ENCODE data around the gene ARID1B.

DNA sequence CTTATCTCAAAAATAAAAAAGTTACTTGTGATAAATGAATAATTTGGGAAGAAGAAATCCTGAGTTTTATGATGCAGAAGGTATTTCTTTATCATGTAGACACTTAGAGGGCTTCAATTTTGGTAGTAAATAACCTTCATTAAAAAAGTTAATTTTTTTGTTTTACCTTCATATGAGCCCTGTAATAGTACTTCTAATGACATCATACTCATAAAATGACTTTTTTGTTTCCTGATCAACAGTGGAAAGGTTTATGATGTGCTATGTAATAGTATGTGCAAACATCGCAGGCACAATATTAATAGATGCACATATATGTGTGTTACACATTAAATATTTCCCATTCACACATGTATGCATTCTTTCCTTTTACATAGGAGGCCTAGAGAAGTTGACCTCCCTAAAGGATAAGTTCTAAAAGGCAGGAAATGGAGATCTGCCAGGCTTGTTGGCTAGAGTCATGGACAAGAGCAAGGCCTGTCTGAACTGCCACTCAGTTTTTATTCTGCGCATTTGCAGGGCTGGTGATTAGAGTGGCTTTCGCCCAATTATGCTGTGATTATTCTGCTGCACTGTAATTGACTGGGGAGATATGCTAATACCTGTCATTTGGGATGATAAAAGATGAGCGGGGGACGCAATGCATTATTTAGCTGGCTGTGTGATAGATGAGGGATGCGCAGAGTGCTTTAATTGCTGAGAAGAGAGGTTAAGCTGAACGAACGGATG lies 273.5 kb downstream of the ARID1B start:
- TF ChIP-seq, protein P1, sequence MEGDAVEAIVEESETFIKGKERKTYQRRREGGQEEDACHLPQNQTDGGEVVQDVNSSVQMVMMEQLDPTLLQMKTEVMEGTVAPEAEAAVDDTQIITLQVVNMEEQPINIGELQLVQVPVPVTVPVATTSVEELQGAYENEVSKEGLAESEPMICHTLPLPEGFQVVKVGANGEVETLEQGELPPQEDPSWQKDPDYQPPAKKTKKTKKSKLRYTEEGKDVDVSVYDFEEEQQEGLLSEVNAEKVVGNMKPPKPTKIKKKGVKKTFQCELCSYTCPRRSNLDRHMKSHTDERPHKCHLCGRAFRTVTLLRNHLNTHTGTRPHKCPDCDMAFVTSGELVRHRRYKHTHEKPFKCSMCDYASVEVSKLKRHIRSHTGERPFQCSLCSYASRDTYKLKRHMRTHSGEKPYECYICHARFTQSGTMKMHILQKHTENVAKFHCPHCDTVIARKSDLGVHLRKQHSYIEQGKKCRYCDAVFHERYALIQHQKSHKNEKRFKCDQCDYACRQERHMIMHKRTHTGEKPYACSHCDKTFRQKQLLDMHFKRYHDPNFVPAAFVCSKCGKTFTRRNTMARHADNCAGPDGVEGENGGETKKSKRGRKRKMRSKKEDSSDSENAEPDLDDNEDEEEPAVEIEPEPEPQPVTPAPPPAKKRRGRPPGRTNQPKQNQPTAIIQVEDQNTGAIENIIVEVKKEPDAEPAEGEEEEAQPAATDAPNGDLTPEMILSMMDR (IDR thresholded peaks at IDR 0.05) = no peak
- no peak for TF ChIP-seq POLR2A (IDR thresholded peaks at IDR 0.05)
- TF ChIP-seq POLR2AphosphoS5 (IDR thresholded peaks at IDR 0.05) = no peak
- no peak for TF ChIP-seq EP300 (IDR thresholded peaks at IDR 0.05; ENCODE audit: low read depth)

All from transverse colon (tissue), 4 donors.